ENCODE data around the gene ANKRD7.

ANKRD7 gene

GRCh38 chr7:118250860-118251494 lies 26.5 kb downstream of the ANKRD7 start:
- H3K4me1 ChIP-seq (ENCODE audit: low read length) = peaks cover 14% of the 10 kb centered on the region
- no peaks in the 10 kb centered on the region for H3K27me3 ChIP-seq (ENCODE audit: low read depth, low read length)
- H3K36me3 ChIP-seq (replicated peaks; ENCODE audit: low read depth, low read length) = no peaks in the 10 kb centered on the region
- H4K20me1 ChIP-seq (ENCODE audit: insufficient read depth, low read length) = no peaks in the 10 kb centered on the region
- no peak overlapping the region for H3K27ac ChIP-seq (ENCODE audit: low read length)
- H2AFZ ChIP-seq (ENCODE audit: low read depth, low read length) = no peak overlapping the region
- H3K4me3 ChIP-seq (ENCODE audit: low read length) = no peak overlapping the region
- H3K9me3 ChIP-seq (ENCODE audit: insufficient read depth, low read length) = no peaks in the 10 kb centered on the region
- H3K4me2 ChIP-seq (ENCODE audit: low read length) = no peak overlapping the region
- H3K9ac ChIP-seq (ENCODE audit: low read length) = no peak overlapping the region
- no peaks in the 10 kb centered on the region for H3K79me2 ChIP-seq (ENCODE audit: low read length)
- TF ChIP-seq, protein P1, sequence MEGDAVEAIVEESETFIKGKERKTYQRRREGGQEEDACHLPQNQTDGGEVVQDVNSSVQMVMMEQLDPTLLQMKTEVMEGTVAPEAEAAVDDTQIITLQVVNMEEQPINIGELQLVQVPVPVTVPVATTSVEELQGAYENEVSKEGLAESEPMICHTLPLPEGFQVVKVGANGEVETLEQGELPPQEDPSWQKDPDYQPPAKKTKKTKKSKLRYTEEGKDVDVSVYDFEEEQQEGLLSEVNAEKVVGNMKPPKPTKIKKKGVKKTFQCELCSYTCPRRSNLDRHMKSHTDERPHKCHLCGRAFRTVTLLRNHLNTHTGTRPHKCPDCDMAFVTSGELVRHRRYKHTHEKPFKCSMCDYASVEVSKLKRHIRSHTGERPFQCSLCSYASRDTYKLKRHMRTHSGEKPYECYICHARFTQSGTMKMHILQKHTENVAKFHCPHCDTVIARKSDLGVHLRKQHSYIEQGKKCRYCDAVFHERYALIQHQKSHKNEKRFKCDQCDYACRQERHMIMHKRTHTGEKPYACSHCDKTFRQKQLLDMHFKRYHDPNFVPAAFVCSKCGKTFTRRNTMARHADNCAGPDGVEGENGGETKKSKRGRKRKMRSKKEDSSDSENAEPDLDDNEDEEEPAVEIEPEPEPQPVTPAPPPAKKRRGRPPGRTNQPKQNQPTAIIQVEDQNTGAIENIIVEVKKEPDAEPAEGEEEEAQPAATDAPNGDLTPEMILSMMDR (IDR thresholded peaks at IDR 0.05; ENCODE audit: low read depth, low read length) = peak; percentile 60
- no peak for TF ChIP-seq EZH2phosphoT487 (IDR thresholded peaks at IDR 0.05; ENCODE audit: low read depth)

DNA sequence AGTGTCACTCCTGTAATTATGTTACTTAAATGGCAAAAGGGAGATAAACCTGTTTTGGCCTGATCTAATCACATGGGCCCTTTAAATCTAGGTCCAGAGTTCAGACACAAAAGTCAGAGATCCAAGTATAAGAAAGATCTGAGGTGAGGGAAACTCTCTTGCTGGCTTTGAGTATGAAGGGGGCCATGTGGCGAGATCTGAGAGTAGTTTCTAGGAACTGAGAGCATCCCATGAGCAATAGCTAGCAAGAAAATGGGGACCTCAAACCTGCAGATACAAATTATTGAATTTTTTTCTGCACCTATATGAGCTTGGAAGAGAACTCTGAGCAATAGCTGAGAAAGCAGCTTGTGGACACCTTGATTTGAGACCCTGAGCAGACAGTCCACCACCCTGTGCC lies 27.6 kb downstream of the ANKRD7 start:
- Histone ChIP-seq H3K36me3 (replicated peaks; ENCODE audit: low read depth, low read length) (no peaks in the 10 kb centered on the region), H3K4me2 (ENCODE audit: low read length) (peak overlapping the region; percentile 23), H3K27me3 (ENCODE audit: low read depth, low read length) (no peaks in the 10 kb centered on the region), H3K27ac (ENCODE audit: low read length) (no peak overlapping the region), H3K4me1 (ENCODE audit: low read length) (peaks cover 14% of the 10 kb centered on the region), H3K4me3 (ENCODE audit: low read length) (no peak overlapping the region), H2AFZ (ENCODE audit: low read depth, low read length) (no peak overlapping the region), H3K9ac (ENCODE audit: low read length) (no peak overlapping the region), H4K20me1 (ENCODE audit: insufficient read depth, low read length) (no peaks in the 10 kb centered on the region), H3K9me3 (ENCODE audit: insufficient read depth, low read length) (no peaks in the 10 kb centered on the region), H3K79me2 (ENCODE audit: low read length) (no peaks in the 10 kb centered on the region)
- TF ChIP-seq, protein P1 (IDR thresholded peaks at IDR 0.05; ENCODE audit: low read depth, low read length) = no peak
- no peak for TF ChIP-seq EZH2phosphoT487 (IDR thresholded peaks at IDR 0.05; ENCODE audit: low read depth)

- Histone ChIP-seq H3K9me3 (ENCODE audit: insufficient read depth, low read length) (no peaks in the 10 kb centered on the region), H2AFZ (ENCODE audit: low read depth, low read length) (no peak overlapping the region), H3K4me2 (ENCODE audit: low read length) (no peak overlapping the region), H3K4me3 (ENCODE audit: low read length) (no peak overlapping the region), H3K36me3 (replicated peaks; ENCODE audit: low read depth, low read length) (no peaks in the 10 kb centered on the region), H3K27ac (ENCODE audit: low read length) (no peak overlapping the region), H3K27me3 (ENCODE audit: low read depth, low read length) (no peaks in the 10 kb centered on the region), H3K9ac (ENCODE audit: low read length) (no peak overlapping the region), H4K20me1 (ENCODE audit: insufficient read depth, low read length) (no peaks in the 10 kb centered on the region), H3K4me1 (ENCODE audit: low read length) (no peaks in the 10 kb centered on the region), H3K79me2 (ENCODE audit: low read length) (no peaks in the 10 kb centered on the region)
- no peak for TF ChIP-seq EZH2phosphoT487 (IDR thresholded peaks at IDR 0.05; ENCODE audit: low read depth)
- TF ChIP-seq, protein P1 (IDR thresholded peaks at IDR 0.05; ENCODE audit: low read depth, low read length) = peak; percentile 35
Measured at GRCh38 chr7:118259115-118259514, 34.6 kb downstream of the ANKRD7 start.

GRCh38 chr7:118264836-118265235 lies 40.3 kb downstream of the ANKRD7 start:
- Histone ChIP-seq H3K4me2 (ENCODE audit: low read length) (no peak overlapping the region), H3K27ac (ENCODE audit: low read length) (no peak overlapping the region), H2AFZ (ENCODE audit: low read depth, low read length) (no peak overlapping the region), H3K36me3 (replicated peaks; ENCODE audit: low read depth, low read length) (no peaks in the 10 kb centered on the region), H3K4me3 (ENCODE audit: low read length) (no peak overlapping the region), H3K9ac (ENCODE audit: low read length) (no peak overlapping the region), H3K4me1 (ENCODE audit: low read length) (no peaks in the 10 kb centered on the region), H4K20me1 (ENCODE audit: insufficient read depth, low read length) (no peaks in the 10 kb centered on the region), H3K79me2 (ENCODE audit: low read length) (no peaks in the 10 kb centered on the region), H3K9me3 (ENCODE audit: insufficient read depth, low read length) (no peaks in the 10 kb centered on the region), H3K27me3 (ENCODE audit: low read depth, low read length) (no peaks in the 10 kb centered on the region)
- TF ChIP-seq EZH2phosphoT487 (IDR thresholded peaks at IDR 0.05; ENCODE audit: low read depth) = no peak
- TF ChIP-seq, protein P1 (IDR thresholded peaks at IDR 0.05; ENCODE audit: low read depth, low read length) = no peak
